Duodenal mucosa (tissue), 2 donors: Measurements from ENCODE around the gene KRTAP10-11.
"Not testable (repeated sequence)": the region's sequence is repeated elsewhere in the genome, so short reads cannot be mapped to it uniquely, and the experiment has no call there.

Experiments used
- H3K27ac ChIP-seq: one replicate; pipeline ENCODE4 v1.7.0; 2013; ENCODE audit warnings: low read depth, low read length
- H3K27me3 ChIP-seq, 2 donors: one replicate each; pipeline ENCODE4 v1.7.0; 2013; ENCODE audit warnings: low read length in 2 of 2, control low read depth in 1 of 2; ENCODE audit not compliant: insufficient read depth in 2 of 2, control insufficient read depth in 1 of 2
- H3K36me3 ChIP-seq, 2 donors: one replicate each; pipeline ENCODE4 v1.7.0; 2013; ENCODE audit warnings: low read length in 2 of 2, control low read depth in 1 of 2; ENCODE audit not compliant: insufficient read depth in 2 of 2, control insufficient read depth in 1 of 2
- H3K4me1 ChIP-seq, 2 donors: one replicate each; pipeline ENCODE4 v1.7.0; 2013; ENCODE audit warnings: low read length in 2 of 2, control low read depth in 1 of 2; ENCODE audit not compliant: insufficient read depth in 2 of 2, control insufficient read depth in 1 of 2
- H3K4me3 ChIP-seq, 2 donors: one replicate each; pipeline ENCODE4 v1.7.0; 2013; ENCODE audit warnings: low read length in 2 of 2, low read depth in 1 of 2
- H3K9ac ChIP-seq, 2 donors: one replicate each; pipeline ENCODE4 v1.7.0; 2013; ENCODE audit warnings: low read length in 2 of 2, low read depth in 1 of 2
- H3K9me3 ChIP-seq, 2 donors: one replicate each; pipeline ENCODE4 v1.7.0; 2013; ENCODE audit warnings: low read length in 2 of 2, control low read depth in 1 of 2; ENCODE audit not compliant: control insufficient read depth in 1 of 2

The KRTAP10-11 gene

GRCh38 chr21:44626673-44627143, 19.5 kb upstream of the KRTAP10-11 start, which contains the start of gene KRTAP10-9:
Gene KRTAP10-9 (plus strand): TSS chr21:44627093. CDS start chr21:44627172, 79 bp downstream.
- peaks cover 11 to 15% of the 10 kb centered on the region in 2 donors for H3K9me3 ChIP-seq

GRCh38 chr21:44627181-44627822, 18.9 kb upstream of the KRTAP10-11 start:
- not testable (repeated sequence) for H3K4me1 ChIP-seq, H3K9ac ChIP-seq
- H3K9me3 ChIP-seq = peaks cover 15 to 18% of the 10 kb centered on the region in 2 donors

More at GRCh38 chr21:44626673-44627143, 19.5 kb upstream of the KRTAP10-11 start, which contains the start of gene KRTAP10-9:
- Histone ChIP-seq H3K36me3 (no peaks in the 10 kb centered on the region), H3K4me3 (no peak within 1 kb of the TSS), H3K4me1 (no peaks in the 10 kb centered on the region), H3K27ac (no peak within 1 kb of the TSS), H3K27me3 (peaks cover 0 to 5% of the 10 kb centered on the region in 2 donors), H3K9ac (no peak within 1 kb of the TSS)

DNA sequence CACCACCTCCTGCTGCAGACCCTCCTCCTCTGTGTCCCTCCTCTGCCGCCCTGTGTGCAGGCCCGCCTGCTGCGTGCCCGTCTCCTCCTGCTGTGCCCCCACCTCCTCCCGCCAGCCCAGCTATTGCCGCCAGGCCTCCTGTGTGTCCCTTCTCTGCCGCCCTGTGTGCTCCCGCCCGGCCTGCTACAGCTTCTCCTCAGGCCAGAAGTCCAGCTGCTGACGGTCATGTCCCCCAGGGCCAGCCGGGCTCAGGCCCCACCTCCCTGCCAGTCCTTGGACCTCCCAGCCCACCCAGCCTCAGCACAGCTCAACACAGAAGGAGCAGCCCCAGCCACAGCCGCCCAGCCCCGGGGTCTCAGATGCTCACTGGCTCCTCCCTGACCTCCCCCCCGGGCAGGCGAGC, 18.4 kb upstream of the KRTAP10-11 start:
- H3K4me3 ChIP-seq, H3K27me3 ChIP-seq, H3K27ac ChIP-seq, H3K36me3 ChIP-seq, H3K4me1 ChIP-seq, H3K9ac ChIP-seq: not testable (repeated sequence)
- H3K9me3 ChIP-seq = peaks cover 15 to 18% of the 10 kb centered on the region in 2 donors

More at GRCh38 chr21:44627181-44627822, 18.9 kb upstream of the KRTAP10-11 start:
- not testable (repeated sequence) for H3K4me3 ChIP-seq, H3K27ac ChIP-seq, H3K27me3 ChIP-seq, H3K36me3 ChIP-seq

GRCh38 chr21:44628707-44629391, 17.4 kb upstream of the KRTAP10-11 start:
- Histone ChIP-seq H3K9ac (no peak overlapping the region), H3K4me3 (no peak overlapping the region), H3K27ac (no peak overlapping the region), H3K9me3 (peaks cover 6 to 10% of the 10 kb centered on the region in 2 donors), H3K27me3 (peaks cover 0 to 5% of the 10 kb centered on the region in 2 donors), H3K4me1 (no peaks in the 10 kb centered on the region), H3K36me3 (no peaks in the 10 kb centered on the region)

- H3K4me3 ChIP-seq = no peak overlapping the region
- peaks cover 2 to 5% of the 10 kb centered on the region in 2 donors for H3K27me3 ChIP-seq
- no peak overlapping the region for H3K27ac ChIP-seq
- H3K9me3 ChIP-seq = peaks cover 3% of the 10 kb centered on the region in 2 donors
- H3K9ac ChIP-seq = no peak overlapping the region
- H3K36me3 ChIP-seq = no peaks in the 10 kb centered on the region
- no peaks in the 10 kb centered on the region for H3K4me1 ChIP-seq
These were observed 15.8 kb upstream of the KRTAP10-11 start for GRCh38 chr21:44630440-44630839.

DNA sequence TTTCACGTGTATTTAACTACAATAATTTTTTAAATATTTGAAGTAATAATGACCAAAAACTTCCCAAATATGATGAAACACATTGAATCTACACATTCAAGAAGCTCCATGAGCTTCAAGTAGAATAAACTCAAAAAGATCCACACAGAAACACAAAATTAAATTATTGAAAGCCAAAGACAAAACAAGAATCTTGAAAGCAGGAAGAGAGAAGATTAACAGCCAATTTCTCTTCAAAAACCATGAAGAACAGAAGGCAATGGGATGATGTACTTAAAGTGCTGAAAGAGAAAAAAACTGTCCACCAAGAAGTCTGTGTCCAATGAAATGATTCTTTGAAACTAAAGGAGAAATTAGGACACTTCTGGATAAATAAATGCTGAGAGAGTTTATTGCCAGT, 14.1 kb upstream of the KRTAP10-11 start:
- no peak overlapping the region for H3K27ac ChIP-seq
- no peak overlapping the region for H3K4me3 ChIP-seq
- no peaks in the 10 kb centered on the region for H3K4me1 ChIP-seq
- H3K27me3 ChIP-seq = peaks cover 2 to 5% of the 10 kb centered on the region in 2 donors
- no peak overlapping the region for H3K9ac ChIP-seq
- H3K36me3 ChIP-seq = no peaks in the 10 kb centered on the region
- H3K9me3 ChIP-seq = peaks cover 3% of the 10 kb centered on the region in 2 donors

DNA sequence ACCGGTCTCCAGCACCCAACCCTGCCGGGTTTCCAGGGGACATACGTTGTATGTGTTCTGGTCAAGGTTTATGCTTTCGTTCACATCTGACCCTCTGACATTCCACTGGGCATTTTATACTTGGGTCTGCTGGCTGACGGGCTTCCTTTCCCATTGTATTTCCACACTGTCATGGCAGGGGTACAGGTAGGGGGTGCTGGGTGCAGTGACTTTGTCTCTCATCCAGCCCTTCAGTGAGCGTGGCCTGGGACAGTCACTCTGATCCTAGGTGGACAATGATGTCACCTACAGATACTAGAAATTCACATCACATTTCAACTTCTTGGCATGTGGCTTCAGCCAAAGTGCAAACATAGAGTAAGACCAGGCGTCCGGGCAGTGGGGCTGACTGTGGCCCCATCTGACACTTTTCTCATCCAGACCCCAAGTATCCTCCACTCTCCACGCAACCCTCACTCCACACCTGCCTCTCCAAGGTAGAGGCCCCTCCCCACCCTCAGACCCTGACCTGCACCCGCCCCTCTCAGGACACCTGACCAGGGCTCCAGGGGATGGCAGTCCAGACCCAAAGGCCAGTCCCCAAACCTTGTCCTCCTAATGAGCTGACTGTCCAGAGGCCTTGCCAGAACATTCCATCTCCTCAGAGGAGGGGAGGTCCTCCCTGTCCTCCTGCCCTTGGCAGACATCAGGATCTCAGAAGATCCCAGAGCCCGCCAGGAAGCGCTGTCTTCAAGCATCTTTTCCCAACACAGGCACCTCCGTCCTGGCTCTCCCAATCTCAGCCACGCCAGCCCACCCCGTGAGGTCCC, 9.8 kb upstream of the KRTAP10-11 start:
- Histone ChIP-seq H3K9me3 (peaks cover 6 to 8% of the 10 kb centered on the region in 2 donors), H3K36me3 (no peaks in the 10 kb centered on the region), H3K27ac (no peak overlapping the region), H3K9ac (no peak overlapping the region), H3K27me3 (peaks cover 0 to 2% of the 10 kb centered on the region in 2 donors), H3K4me3 (no peak overlapping the region), H3K4me1 (no peaks in the 10 kb centered on the region)

- Histone ChIP-seq H3K9me3 (peaks cover 3 to 5% of the 10 kb centered on the region in 2 donors), H3K4me3 (no peak within 1 kb of the TSS), H3K4me1 (no peaks in the 10 kb centered on the region), H3K27ac (no peak within 1 kb of the TSS), H3K27me3 (peaks cover 0 to 2% of the 10 kb centered on the region in 2 donors), H3K36me3 (no peaks in the 10 kb centered on the region), H3K9ac (no peak within 1 kb of the TSS)
These were observed 9.0 kb upstream of the KRTAP10-11 start, which contains the start of gene KRTAP10-10 for GRCh38 chr21:44637018-44637850. Gene KRTAP10-10 (plus strand): TSS chr21:44637356. CDS start chr21:44637418, 62 bp downstream.

- H3K36me3 ChIP-seq, H3K27me3 ChIP-seq, H3K9ac ChIP-seq, H3K4me1 ChIP-seq, H3K9me3 ChIP-seq, H3K27ac ChIP-seq, H3K4me3 ChIP-seq: not testable (repeated sequence)
These were observed 8.3 kb upstream of the KRTAP10-11 start for GRCh38 chr21:44637851-44638348.
